GM21447 (cell line): Measurements from ENCODE around the gene PNMA8A.
"Not testable (repeated sequence)": the region's sequence is repeated elsewhere in the genome, so short reads cannot be mapped to it uniquely, and the experiment has no call there.

Experiments
- ATAC-seq: cut with Tn5 transposase; IDR thresholded peaks from one replicate; pipeline ENCODE4 v1.9.1; 2021; ENCODE audit not compliant: unreplicated experiment

The PNMA8A gene

DNA sequence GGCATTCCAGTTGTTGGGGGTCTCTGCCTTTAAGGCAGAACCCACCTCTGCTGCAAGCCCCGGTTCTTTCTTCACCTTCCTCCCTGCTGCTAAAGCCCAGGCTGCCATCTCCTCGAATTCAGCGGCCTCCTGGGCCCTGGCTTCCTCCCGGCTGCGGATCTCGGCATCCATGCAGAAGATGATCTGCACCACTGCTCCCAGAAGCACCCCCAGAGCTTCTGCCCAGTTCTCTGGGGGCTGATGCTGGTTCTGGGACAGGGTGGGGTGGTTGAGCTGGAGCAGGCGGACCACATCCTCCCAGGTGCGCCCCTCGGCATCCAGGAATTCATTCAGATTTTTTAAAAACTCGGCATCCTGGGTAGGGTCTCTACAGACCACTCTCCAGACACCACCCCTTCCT lies 987 bp downstream of the PNMA8A start:
- ATAC-seq, result no peak

DNA sequence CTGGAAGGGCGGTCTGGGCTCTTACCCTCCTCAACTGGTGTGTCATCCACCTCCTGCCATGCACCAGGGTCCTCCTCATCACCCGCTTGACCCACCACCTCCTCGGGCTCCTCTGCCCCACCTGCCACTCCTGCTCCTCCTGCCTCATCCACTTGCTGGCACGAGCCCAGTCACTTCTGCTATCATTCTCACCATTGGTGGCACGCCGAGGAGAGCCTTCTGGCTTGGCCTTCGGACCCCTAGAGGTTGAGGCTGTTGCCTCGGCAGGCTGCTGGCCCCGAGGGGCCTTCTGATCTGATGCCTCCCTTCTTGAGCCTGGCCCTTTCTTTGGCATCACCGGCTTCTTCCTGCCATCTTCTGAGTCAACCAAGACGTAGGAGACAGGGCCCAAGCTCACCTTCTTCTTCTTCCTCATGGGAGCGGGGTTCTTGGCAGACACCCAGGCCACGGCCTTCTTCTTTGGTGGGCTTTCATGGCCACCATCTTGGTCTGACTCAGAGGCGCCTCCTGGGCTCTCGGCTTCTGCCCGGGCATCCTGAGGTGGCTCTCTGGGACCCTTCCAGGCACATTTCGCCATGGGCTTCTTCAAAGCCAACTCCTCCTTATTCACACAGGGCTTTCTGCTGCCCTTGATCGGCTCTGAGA lies 1.7 kb downstream of the PNMA8A start:
- no peak for ATAC-seq

DNA sequence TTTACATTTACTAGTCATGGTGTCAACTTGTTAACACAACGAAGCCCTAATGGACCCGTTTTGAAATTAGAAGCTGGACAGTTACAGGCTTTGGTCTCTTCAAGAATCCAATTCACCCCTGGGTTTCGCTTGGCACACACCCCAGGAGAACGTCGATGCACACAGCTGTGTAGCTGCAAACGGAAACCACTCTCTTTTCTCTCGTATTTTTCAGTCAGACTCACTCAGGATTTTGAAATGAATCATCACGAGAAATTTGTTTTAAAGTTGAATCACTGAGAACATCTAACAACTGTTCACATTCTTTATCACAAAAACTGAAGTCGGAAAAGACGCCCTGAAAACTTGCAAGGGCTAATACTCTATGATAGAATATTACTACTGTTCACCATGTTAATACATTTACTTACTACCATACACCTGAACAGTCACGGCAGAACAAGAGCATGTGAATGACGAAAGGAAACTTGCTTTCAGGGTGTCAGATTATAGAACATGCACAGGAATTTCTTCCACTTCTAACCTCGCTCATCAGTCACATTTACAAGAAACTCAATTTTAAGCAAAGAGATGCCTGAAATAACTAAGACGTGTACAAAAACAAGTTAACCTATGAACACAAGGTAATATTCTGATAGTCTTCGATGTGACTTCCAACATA lies 4.7 kb downstream of the PNMA8A start:
- no peak for ATAC-seq

DNA sequence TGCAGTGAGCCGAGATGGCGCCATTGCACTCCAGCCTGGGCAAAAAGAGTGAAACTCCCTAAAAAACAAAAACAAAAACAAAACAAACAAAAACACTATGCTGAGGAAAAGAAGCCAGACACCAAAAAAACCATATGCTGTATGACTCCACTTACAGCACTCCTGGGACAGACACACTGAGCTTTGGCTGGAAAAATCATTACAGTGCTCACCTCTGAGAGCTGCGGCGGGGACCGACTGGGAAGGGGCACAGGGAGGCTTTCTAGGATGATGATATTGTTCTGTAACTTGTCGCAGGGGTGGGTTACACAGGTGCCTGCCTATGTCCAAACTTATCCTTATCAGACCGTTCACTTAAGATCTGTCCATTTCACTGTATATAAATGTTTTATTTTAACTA lies 7.8 kb downstream of the PNMA8A start:
- ATAC-seq, result no peak

DNA sequence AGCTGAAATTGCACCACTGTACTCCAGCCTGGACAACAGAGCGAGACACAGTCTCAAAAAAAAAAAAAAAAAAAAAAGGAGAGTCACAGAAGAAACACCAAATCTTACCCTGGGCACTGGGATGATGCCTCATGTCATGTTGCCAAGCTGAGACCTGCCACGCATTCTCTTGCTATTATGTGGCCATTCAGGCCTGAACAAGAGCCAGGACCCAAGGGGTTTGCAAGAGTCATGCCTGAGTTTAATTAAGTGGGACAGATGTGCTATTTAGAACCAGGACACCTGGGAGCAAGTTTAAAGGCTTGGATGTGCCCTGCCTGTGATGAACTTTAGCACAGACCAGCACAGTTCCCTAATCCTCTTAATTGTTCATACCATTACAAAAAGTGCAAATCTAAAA lies 9.8 kb downstream of the PNMA8A start:
- no peak for ATAC-seq

DNA sequence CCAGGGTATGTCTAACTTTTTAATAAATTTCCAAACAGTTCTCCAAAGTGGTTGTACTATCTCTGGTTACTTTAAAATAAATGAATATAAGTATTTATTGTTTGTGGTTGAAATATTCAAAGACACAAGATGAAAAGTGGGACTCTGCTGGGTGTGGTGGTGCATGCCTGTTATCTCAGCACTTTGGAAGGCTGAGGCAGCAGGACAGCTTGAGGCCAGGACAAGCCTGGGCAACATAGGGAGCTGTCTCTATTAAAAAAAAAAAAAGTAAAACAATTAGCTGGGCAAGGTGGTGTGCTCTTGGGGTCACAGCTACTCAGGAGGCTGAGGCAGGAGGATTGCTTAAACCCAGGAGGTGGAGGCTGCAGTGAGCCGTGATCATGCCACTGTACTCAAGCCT lies 10.4 kb downstream of the PNMA8A start:
- no peak for ATAC-seq

DNA sequence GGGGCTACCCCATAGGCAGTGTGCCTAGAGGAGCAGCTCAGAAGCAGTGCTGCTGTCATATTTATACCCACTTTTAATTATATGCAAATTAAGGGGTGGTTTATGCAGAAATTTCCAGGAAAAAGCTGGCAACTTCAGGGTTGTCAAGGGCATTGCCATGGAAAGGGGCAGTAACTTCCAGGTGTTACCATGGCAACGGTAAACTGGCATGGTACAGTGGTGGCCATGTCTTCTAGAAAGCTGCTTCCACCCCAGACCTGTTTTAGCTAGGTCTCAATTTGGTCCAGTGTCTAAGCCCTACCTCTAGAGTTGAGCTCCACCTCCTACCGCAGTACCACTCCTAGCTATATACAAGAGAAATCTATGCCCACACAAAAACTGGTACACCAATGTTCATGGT lies 11.3 kb downstream of the PNMA8A start:
- no peak for ATAC-seq

DNA sequence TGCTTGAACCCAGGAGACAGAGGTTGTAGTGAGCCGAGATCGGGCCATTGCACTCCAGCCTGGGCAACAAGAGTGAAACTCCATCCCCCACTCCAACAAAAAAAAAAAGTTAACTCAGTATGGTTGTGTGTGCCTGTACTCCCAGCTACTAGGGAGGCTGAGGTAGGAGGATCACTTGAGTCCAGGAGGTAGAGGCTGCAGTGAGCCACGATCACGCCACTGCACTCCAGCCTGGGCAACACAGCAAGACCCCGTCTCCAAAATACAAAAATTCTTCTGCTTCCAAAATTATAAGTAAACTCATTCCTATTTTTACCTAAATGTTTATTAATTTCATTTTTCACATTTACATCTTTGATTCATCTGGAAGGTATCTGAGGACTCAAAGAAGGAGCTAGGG lies 14.4 kb downstream of the PNMA8A start:
- no peak for ATAC-seq

DNA sequence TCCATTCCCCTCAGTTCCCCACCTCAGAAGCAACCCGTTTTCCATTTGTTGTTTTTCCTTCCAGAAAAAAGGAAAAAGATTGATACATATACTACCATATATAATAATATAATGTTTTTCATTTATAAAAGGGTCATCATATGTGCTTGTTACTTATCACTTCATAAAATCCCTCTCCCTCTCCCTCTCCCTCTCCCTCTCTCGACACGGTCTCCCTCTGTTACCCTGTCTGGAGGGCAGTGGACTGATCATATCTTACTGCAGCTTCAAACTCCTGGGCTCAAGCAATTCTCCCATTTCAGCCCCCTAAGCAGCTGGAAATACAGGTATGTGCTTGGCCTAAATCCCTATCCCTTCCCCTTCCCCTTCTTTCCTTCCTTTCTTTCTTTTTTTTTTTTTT lies 17.1 kb downstream of the PNMA8A start:
- ATAC-seq, result no peak

DNA sequence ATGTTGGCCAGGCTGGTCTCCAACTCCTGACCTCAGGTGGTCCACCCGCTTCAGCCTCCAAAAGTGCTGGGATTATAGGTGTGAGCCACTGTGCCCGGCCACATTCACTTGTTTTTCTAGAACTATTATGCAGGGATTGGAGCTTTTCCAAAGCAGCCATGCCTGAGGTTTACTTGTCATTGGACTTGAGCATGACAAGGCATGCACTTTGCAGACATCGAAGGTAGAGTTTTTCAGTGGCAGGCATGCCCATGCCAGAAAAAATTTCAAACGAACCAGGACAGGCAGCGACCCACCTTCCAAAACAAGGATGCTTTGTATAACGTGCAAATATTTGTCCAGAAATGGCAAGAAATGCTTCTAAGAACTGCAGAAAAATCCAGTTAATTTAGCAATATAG lies 17.7 kb downstream of the PNMA8A start:
- no peak for ATAC-seq

DNA sequence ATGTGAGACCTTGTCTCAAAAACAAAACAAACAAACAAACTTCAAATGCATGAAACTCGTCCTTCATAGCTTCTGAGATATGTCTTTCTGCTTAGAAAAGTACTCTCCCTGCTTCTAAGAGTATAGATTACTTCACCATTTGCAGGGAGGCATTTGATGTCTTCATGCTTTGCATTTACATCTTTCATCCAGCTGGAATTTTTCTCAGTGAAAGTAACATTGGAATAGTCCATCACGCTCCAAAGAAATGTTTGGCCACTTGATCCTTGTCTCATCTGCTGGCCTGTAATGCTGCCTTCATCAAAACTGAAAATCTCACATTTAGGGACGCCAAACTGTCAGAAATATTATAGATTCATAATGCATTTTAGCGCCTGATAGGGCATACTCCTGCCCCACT lies 19.2 kb downstream of the PNMA8A start:
- no peak for ATAC-seq

DNA sequence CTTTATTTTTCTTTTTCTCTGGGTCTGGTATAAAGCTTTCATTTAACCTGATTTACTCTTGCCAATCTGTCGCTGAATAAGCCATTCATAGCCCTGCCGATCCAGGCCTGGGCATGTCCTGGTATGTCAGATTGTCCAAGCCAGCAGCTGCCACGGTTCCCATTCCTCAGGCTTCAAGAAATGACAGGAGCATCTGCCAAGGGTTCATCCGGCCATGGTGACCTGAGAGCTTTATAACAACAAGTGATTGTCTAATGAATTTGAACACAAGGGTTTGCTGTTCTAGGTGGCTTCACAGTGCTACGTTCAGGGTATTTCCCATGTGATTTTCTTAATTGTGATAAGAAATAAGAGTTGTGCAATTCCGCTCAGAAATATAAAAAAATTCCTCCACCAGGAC lies 20.0 kb downstream of the PNMA8A start:
- ATAC-seq, result no peak

DNA sequence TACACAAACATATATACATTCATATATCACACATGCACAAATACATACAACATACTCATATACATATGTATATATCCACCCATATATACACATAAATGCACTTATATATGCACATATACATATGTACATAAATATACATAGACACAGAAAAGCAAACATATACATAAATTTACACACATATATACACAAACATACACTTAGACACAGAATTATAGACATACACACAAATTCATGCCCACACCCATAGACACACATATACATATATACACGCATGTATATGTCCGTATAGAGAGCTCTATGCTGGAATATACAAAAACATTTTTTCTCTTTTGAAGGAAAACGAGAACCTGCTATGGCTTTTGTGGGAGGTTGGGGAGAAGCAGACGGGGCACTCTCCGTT lies 20.6 kb downstream of the PNMA8A start:
- ATAC-seq, result no peak

DNA sequence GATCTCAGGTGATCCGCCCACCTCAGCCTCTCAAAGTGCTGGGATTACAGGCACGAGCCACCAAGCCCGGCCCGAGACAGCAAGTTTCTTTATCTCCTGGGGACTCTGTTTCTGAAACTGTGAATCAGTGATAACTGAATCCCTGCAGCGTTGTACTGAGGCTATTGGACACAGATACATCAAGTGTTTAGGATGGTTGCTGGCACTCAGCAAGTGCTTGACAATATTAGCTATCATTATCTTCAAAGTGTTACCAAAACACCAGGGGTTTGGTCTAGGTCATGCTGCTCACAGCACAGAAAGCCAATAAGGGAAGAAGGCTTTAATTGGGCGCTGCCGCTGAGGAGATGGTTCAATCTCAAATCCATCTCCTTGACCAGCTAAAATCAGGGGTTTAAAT lies 22.1 kb downstream of the PNMA8A start:
- ATAC-seq, result no peak

DNA sequence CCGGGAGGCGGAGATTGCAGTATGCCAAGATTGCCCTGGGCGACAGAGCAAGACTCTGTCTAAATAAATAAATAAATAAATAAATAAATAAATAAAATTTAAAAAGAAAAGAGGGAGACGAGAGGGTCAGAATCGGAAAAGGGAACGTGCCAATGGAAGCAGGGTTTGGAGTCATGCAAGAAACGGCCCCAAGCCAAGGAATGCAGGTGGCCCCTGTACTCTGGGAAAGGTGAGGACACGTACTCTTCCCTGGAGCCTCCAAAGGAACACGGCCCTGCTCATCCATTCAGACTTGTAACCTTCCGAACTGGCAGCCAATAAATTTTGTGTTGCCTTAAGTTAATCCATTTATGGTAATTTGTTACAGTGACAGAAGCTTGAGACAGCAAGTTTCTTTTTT lies 22.8 kb downstream of the PNMA8A start:
- no peak for ATAC-seq

DNA sequence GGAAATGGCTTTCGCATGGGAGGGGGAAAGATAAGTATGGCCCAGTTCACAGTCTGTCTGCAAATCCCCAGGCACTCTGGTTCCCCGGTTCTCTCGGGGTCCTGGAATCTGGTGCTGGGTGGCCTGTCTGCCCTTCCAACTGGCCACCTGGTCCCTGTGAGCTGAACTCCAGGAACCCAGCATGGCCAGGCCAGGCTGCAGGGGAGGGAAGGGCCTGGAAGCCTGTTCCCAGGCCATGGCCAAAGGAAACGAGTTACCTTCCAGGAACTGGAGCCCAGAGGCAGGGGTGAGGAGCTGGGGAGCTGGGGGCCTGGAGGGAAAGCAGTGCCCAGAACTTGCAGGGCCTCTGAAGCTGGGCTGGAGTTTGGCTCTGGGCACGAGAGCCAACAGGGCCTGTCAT lies 23.5 kb downstream of the PNMA8A start:
- no peak for ATAC-seq

DNA sequence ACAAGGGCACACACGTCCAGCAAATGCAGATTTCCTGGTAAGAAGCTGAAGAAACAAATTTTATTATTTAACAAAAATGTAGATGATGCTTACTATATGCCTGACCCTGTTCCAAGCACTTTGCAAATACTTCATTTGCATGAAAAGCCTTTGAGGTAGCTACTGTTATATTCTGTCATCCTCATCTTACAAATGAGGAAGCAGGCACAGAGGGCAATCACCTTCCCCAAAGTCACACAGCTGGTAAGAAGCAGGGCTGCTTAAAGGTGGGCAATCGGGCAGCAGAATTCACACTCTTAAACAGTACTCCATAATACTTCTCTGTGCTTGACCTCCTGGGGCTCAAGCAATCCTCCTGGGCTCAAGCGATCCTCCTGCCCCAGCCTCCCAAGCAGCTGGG lies 24.4 kb downstream of the PNMA8A start:
- ATAC-seq, result no peak

DNA sequence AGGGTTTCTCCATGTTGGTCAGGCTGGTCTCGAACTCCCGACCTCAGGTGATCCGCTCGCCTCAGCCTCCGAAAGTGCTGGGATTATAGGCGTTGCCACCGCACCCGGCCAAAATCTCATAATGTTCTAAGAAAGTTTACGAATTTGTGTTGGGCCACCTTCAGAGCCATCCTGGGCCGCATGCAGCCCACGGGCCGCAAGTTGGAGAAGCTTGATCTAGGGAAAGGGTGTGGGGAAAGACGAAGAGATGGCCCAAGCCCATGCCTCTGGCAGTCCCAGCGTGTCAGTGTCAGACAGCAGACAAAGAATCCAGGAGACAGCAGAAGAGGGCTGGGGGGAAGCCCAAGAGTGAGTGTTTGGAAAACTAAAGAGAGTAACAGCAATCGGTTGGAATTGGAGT lies 25.3 kb downstream of the PNMA8A start:
- no peak for ATAC-seq

DNA sequence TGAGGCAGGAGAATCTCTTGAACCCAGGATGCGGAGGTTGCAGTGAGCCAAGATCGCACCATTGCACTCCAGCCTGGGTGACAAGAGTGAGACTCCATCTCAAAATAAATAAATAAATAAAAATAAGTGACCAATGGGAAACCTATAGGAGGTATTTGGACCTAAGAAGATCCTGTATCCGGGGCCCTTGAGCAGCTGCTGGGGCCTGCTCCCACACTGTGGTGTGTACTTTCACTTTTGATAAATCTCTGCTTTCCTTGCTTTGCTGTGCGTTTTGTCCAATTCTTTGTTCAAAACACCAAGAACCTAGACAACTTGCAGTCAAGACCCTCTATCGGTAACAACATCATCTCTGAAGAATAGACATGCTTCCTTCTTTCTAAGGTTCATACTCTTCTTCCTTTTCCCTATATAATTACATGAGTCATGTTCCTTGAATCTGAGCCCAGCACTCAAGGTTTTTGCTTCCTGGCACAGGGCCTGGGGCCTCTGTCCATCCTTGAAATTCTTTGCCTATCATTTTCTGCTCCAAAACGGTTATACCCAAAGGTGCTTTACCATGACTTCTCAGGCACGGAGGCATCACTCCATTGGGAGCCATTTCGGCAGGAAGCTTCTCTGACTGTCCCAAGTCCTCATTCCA lies 28.4 kb downstream of the PNMA8A start:
- no peak for ATAC-seq

DNA sequence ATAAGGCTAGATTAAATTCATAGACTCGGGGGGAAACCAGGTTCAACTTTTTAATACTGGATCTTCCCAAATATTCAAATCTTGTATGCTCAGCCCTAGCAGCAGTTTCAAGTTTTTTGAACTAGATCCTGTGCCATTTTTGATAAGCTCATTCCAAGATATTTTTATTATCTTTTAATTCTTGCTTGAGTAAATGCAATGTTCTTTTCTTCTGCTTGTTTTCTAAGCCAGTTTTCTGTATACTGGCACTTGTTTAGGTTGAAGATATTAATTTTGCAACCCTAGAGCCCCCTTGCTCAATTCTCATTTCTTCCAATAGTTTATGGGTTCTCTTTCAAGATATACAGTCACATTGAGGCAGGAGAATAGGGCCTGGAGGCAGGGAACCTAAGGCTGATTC lies 29.5 kb downstream of the PNMA8A start:
- no peak for ATAC-seq

DNA sequence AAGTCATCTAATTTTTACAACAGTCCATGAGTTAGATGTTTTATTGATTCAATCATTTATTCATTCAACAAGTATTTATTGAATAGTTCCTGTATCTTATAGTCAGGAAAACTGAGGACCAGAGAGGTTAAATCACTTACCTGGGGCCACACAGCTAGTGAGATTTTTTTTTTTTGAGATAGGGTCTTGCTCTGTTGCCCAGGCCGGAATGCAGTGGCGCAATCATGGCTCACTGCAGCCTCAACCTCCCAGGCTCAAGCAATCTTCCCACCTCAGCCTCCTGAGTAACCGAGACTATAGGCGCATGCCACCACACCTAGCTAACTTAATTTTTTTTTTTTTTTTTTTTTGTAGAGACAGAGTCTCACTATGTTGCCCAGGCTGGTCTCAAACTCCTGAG lies 35.7 kb downstream of the PNMA8A start:
- ATAC-seq, result not testable (repeated sequence)

DNA sequence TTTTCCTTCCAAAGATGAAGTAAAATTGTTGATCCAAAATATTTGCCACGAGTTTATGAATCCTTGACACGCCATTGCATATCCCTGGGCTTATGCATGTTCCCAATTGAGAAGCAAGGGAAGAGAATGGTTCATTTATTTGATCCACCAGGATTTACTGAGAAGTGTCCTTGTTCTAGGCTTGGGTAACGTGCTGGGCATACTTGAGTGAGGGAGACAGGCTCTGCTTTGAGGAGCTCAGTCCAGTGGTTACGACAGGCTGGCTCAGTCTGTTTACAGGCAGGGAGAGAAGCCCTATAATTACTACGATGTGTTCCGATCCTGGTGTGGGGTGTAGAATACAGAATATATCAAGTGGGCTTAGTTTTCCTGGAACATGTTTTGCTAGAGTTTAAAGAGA lies 36.4 kb downstream of the PNMA8A start:
- no peak for ATAC-seq

DNA sequence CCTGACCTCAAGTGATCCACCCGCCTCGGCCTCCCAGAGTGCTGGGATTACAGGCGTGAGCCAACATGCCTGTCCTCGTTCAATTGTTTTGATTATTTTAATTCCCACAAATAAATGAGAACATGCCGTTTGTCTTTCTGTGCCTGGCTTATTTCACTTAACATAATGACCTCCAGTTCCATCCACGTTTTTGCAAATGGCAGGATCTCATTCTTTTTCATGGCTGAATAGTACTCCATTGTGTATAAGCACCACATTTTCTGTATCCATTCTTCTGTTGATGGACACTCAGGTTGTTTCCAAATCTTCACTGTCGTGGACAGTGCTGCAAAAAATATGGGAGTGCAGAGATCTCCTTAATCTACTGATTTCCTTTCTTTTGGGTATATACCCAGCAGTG lies 37.9 kb downstream of the PNMA8A start:
- ATAC-seq, result not testable (repeated sequence)
